Astrocyte of the spinal cord (primary cell): ENCODE results near the gene PLK5.

Source experiments
- DNase-seq: peaks from one replicate; pipeline ENCODE4 v3.0.0; 2011; ENCODE audit warnings: low read depth, low spot score
- H3K4me3 ChIP-seq: 2 replicates; pipeline ENCODE4 v1.5.1; 2011; ENCODE audit warnings: low read depth, mild to moderate bottlenecking, low read length, moderate library complexity
- CTCF ChIP-seq: IDR thresholded peaks from 2 replicates; pipeline ENCODE4 v1.5.1; 2012; ENCODE audit warnings: low read depth, mild to moderate bottlenecking, low read length, inconsistent platforms
- in situ Hi-C: cut with HindIII; loops from 2 replicates; pipeline ENCODE4 v1.10.0; 2017; ENCODE audit warnings: low sequenced_read_pairs

Gene PLK5

GRCh38 chr19:1487576-1488281 is 36.1 kb upstream of the PLK5 start:
- in situ Hi-C loops = no loop called here
- no peak for TF ChIP-seq CTCF

DNA sequence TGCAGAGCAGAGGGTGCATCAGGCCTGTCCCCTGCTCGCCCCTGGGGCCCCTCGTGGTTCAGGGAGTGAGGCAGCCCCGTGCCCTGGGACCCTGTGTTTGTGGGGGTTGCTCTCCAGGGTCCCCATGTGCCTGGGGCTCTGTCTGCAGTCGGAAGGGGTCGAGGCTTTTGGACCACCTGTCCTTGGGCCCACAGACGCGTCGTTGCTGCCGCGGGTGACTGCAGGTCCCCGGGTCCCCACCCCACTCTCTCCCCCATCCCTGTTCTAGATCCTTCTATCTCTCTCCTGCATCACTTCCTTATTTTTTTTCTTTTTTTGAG is 35.6 kb upstream of the PLK5 start:
- no peak overlapping the region for H3K4me3 ChIP-seq
- no peak for TF ChIP-seq CTCF
- in situ Hi-C loops = no loop called here
- no peak for DNase-seq

More at GRCh38 chr19:1487576-1488281, 36.1 kb upstream of the PLK5 start:
- H3K4me3 ChIP-seq = no peak overlapping the region
- no peak for DNase-seq

GRCh38 chr19:1489463-1490310 is 34.2 kb upstream of the PLK5 start:
- no peak for TF ChIP-seq CTCF
- in situ Hi-C loops = no loop called here
- H3K4me3 ChIP-seq = peak overlapping the region; percentile 57

GRCh38 chr19:1490311-1491113 is 33.4 kb upstream of the PLK5 start, which contains the start of gene PCSK4:
TSS of gene PCSK4 (minus strand) at chr19:1490350. CDS start at chr19:1490346, 4 bp downstream.
- peak; percentile 99 for DNase-seq
- TF ChIP-seq CTCF = no peak
- peak within 1 kb of the TSS; percentile 57 for H3K4me3 ChIP-seq
- in situ Hi-C loops = no loop called here

More at GRCh38 chr19:1489463-1490310, 34.2 kb upstream of the PLK5 start:
- no peak for DNase-seq

GRCh38 chr19:1491114-1491848 is 32.6 kb upstream of the PLK5 start, which contains the start of gene REEP6:
TSS of gene REEP6 (plus strand) at chr19:1491181. CDS start at chr19:1491270, 89 bp downstream.
- no peak for TF ChIP-seq CTCF
- in situ Hi-C loops = no loop called here
- H3K4me3 ChIP-seq = peak within 1 kb of the TSS; percentile 57
- no peak for DNase-seq

DNA sequence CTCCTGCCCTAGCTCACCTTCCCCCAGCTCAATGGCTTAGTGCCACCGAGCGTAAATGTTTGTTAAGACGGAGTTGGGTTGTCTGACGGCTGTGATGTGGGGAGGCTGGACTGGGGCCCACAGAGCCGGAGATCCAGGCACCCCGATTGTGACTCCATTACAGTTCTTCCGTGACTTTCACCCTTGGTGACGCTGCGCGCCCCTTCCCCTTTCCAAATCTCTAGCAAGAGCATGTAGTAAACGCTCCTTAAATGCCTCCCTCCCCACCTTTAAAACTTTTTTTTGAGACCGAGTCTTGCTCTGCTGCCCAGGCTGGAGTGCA is 32.1 kb upstream of the PLK5 start:
- no peak overlapping the region for H3K4me3 ChIP-seq
- in situ Hi-C loops = no loop called here
- no peak for DNase-seq
- no peak for TF ChIP-seq CTCF
